GM18511 (cell line): ENCODE results near the gene RARRES2.

Experiments
- ATAC-seq: cut with Tn5 transposase; IDR thresholded peaks from one replicate; pipeline ENCODE4 v1.9.1; 2021; ENCODE audit warnings: mild to moderate bottlenecking, moderate library complexity; ENCODE audit not compliant: unreplicated experiment

The RARRES2 gene

GRCh38 chr7:150339409-150339809, 2.0 kb downstream of the RARRES2 start:
- peak; percentile 69 for ATAC-seq

- no peak for ATAC-seq
Observed at GRCh38 chr7:150338166-150338829, 3.1 kb downstream of the RARRES2 start.

DNA sequence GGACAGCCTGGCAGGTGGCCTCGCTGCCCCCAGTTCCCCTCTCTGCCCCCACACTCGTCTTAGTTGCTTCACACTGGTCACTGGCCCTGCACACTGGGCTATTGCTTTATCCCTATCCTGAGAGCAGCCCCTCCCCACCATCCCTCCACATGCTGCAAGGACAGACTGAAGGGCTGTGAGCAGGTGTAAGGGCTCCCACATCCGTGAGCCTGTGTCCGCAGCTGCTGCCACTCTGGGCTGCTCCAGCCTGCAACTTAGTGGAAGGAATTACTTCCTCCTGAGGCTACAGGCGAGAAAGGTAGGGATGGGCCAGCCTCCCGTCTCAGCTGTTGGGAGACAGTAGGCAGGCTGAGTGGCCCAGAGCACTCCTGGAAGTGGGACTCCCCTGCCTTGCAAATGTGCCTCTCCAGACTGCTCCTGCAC, 3.8 kb downstream of the RARRES2 start:
- no peak for ATAC-seq

GRCh38 chr7:150337179-150337578, 4.2 kb downstream of the RARRES2 start:
- no peak for ATAC-seq

DNA sequence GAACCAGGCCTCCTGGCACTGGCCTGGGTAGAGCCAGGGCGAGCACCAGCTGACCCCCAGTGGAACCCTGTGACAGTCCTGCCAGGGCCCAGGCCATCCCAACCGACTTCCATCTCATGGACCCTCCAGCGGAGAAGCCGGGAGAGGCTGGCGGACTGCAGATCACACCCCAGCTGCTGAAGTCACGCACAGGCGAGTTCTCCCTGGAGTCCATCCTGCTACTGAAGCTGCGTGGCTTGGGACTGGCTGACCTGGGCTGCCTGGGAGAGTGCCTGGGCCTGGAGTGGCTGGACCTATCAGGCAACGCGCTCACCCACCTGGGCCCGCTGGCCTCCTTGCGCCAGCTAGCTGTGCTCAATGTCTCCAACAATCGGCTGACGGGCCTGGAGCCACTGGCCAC, 4.7 kb downstream of the RARRES2 start:
- no peak for ATAC-seq

DNA sequence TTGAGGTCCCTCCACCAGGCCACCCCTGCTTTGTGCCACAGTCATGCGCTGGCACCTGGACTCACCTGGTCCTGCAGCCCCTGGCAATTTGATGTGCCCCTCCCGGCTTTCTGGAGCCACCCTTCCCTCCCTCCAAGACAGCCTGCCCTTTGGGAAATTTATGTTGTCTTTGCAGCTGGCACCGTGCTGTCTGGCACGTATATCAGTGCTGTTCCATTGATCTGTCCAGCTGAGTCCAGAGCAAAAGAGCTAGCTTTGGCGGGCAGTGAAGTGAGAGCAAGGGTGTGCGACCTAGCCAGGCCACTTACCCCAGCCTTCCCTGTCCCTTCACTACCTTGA, 5.7 kb downstream of the RARRES2 start:
- ATAC-seq: no peak

GRCh38 chr7:150335108-150335773, 6.2 kb downstream of the RARRES2 start:
- no peak for ATAC-seq

- ATAC-seq: no peak
Observed at GRCh38 chr7:150334108-150334507, 7.3 kb downstream of the RARRES2 start.

DNA sequence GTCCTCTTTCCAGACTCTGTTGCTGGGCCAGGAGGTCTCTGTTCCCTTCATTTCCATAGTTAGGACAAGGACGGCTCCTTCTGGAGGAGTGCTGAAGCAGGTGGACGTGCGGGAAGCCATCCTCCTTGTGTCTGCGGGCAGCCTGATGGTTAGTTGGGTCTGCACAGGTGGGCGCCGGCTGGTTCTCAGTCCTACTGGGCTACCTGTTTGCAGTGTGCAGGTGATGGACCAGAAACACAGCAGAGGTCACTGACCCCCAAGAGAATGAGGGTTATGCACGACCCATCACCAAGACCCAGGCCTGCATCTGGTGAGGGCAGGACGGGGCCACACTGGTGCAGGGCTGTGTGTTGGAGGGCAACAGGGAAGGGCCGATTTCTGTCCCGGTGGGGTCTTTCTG, 7.8 kb downstream of the RARRES2 start:
- no peak for ATAC-seq

- ATAC-seq: no peak
Observed at GRCh38 chr7:150332852-150333635, 8.4 kb downstream of the RARRES2 start.

DNA sequence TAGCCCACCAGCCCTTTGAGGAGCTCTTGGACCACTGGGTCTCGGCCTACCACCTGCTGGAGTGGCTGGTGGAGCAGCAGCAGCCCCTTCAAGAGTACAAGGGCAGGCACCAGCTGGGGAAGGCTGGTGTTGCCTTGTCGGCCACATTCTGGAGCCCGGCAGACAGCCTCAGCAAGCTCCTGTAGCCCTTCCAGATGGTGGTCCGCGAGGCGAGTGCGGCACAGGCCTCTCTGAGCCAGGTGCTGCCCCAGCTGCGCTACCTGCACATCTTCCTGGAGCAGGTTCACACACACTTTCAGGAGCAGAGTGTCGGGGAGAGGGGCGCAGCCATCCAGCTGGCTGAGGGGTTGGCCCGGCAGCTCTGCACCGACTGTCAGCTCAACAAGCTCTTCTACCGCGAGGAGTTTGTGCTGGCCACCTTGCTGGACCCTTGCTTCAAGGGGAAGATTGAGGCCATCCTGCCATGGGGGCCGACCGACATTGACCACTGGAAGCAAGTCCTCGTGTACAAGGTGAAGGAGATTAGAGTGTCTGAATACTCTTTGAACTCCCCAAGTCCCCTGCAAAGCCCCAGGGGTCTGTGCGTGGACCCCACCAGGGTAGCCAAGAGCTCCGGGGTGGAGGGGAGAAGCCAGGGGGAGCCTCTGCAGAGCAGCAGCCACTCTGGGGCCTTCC, 11.1 kb downstream of the RARRES2 start:
- ATAC-seq: no peak

DNA sequence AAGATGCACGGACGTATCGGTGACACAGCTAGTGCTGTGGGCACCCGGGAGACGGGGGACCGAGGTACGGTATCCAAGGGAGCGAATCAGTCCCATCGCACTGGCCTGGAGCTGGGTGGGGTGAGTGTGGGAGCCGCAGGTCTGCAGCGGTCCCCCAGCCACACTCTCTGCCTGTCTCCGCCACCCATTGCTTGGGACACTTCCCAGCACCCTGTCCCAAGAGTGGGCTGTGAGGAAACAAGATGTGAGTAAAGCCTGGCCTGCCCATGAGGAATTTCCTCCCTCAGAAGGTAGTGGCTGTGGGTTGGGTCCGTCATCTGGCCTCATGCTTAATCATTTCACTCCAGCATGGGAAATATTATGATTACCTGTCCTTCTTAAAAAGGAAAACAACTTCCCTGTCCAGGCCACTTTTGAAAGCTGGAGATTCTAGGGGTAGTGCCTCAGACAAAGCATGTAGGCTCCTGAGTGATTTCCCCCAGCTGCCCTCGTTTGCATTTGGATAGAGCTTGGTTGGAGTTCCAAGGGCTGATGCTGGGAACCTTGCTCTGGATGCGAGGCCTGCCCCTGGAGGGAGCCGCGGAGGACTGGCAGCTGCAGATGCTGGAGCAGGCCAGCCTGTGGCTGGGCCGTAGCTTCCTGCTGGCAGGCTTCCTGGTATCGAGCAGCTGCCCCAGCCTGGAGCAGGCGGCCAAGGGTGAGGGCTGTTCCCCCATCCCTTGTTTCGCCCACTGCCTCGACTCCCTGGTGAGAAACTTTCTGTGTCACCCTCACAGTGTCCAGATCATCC, 11.9 kb downstream of the RARRES2 start:
- no peak for ATAC-seq

DNA sequence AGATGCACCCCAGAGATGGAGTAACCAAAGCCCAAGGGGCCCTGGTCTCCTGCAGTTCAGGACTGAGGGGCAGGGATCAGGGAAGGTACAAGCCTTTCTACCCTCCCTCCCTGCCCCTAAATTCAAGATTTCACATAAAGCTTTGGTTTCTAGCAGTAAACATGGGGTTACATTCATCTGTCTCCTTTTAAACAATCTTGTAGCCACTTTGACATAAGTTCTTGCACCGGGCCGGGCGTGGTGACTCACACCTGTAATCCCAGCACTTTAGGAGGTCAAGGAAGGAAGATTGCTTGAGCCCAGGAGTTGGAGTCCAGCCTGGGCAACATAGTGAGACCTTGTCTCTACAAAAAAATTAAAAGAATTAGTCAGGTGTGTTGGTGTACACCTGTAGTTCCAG, 14.1 kb downstream of the RARRES2 start:
- ATAC-seq: no peak

DNA sequence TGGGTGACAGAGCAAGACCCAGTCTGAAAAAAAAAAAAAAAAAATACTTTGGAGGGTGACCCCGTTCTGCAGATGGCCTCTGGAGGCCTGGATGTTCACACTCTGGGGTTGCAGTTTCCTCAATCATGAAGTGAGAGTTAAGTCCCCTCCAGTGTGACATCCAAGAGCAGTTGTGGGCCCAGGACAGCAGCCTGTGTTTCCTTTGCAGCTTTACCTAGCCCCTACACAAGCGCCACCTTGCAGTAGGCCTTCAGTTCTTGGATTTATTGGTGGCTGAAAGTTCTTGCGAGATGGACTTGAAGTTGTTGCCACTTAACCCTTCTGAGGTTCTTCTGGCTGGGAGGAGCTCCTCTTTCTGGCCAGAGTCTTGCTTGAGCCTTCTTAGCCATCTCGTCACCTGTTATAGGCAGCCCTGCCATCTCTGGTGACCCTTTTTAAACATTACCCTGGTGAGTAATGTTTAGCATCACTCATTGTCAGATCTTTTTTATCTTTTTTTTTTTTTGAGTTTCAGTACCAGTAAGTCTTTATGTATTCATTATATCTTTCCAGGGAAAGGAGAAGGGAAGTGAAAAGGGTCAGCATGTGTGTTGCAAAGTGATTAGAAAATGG, 14.7 kb downstream of the RARRES2 start:
- ATAC-seq: no peak

DNA sequence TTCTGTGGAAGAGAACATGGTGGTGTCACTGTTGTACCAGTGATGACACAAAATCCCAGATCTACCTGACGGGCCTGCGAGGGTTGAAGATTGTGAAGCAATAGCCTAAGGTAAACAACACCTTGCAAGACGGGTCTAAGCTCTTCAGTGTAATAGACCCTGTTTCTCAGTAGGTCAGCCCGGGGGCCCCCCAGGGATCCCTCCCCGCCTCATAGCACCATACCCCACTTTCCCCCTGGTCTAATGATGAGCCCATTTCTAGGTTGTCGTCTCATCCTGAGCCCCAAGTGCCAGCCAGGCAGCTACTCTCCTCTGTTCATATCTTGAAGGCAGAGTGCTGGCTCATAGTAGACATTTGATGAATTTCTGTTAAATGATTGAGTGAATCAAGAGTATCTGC, 15.5 kb downstream of the RARRES2 start:
- no peak for ATAC-seq

- no peak for ATAC-seq
Observed at GRCh38 chr7:150325110-150325611, 16.3 kb downstream of the RARRES2 start.

DNA sequence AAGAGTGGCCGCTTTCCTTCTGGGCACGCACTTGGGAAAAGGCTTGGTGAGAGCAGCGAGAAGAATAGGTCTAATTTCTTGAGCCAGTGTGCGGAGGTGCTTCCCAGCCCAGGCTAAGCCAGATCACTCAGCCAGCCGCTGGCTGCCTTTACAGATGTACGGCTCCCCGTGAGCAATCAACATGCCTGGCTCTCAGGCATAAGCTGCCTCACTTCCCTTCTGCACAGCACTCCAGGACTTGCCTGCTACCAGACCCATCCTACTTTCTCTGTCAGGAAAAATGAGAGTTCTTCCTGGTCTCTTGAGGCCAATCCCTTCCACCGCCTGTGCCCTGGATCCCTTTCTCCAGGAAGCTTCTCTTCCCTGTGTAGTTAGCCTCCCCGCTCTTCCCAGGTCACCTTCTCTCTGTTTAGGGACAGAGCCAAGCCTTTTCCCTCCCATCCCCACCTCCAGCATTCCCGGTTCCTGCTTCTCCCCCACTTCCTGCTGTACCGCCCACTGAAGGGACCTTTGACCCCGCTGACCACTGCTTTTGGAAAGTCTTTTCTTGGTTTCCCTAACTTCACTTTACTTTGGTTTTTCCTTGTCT, 17.0 kb downstream of the RARRES2 start:
- no peak for ATAC-seq

DNA sequence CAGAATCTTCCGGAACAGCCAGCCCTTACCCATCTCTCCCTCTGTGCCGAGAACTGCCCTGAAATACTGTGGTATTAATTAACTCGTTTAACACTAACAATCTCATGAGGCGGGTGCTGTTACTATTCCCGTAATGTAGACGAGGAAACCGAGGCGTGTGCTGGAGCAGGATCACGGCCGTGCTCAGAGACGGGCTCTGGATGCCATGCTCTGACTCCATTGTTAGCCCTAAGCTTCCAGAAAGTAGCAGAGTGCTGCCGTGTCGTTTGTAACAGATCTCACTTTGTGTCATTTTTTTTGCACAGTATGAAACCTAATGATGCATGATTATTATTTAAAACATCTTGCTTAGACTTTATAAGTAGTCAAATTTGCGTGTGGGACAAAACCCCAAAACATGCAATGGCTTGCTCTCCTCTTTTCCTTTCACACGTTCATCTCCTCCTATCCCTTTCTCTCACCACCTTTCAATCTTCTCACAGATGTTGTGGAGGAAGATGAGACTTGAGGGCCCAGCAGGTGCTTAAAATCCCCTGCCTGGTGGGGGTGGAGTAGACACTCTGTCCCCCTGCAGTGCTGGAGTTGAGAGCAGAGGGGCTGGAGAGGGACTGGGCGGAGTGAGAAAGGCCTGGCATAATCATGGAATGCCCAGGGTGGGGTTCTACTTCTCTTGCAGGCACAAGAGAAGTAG, 17.6 kb downstream of the RARRES2 start:
- ATAC-seq: peak; percentile 35
